Endothelial cell of umbilical vein (primary cell): ENCODE data around the gene SNX2. TPM values are rescaled to one million over a fixed set of nuclear protein-coding genes. Genes with fewer than 3 reads are reported as not detected.

Experiments
- BruUV-seq: library from RNA; stranded (reverse); fragments of 400-500 nt; replicated peaks from 2 replicates; lab custom pipeline; 2021; lab: Mats Ljungman, UMichigan
- CTCF ChIA-PET: fragments of 300-600, 350-600 bp; sonication (Branson Sonifier 250); formaldehyde crosslinking; loops from one replicate; lab custom pipeline; 2021; ENCODE audit warnings: antibody characterized with exemption, inconsistent platforms; lab: Charles Lee
- POLR2A ChIA-PET: fragments of 300-600, 350-600 bp; sonication (Branson Sonifier 250); formaldehyde crosslinking; loops from one replicate; lab custom pipeline; 2021; ENCODE audit warnings: antibody characterized with exemption, inconsistent platforms; lab: Charles Lee
- DNase-seq: peaks from one replicate; pipeline ENCODE4 v3.0.0-alpha.2; 2011; ENCODE audit warnings: low read depth, low spot score
- FAIRE-seq: peaks from 2 replicates; lab custom pipeline; 2011; peaks lifted over from hg19 to GRCh38; lab: Jason Lieb, UNC
- H2AFZ ChIP-seq: 2 replicates; pipeline ENCODE4 v1.6.0; 2012; ENCODE audit warnings: low read depth, low read length, control low read depth, inconsistent platforms
- H3K27ac ChIP-seq: 2 replicates; pipeline ENCODE4 v1.5.1; 2011; ENCODE audit warnings: low read depth, mild to moderate bottlenecking, control low read depth, low read length, moderate library complexity; ENCODE audit not compliant: insufficient read depth
- H3K27me3 ChIP-seq, 2 experiments: 2 replicates each; pipeline versions ENCODE4 v1.6.0 to v1.6.1; 2011; ENCODE audit warnings: low read length in 2 of 2, mixed read lengths in 1 of 2; ENCODE audit not compliant: control insufficient read depth in 2 of 2, insufficient read depth in 2 of 2
- H3K36me3 ChIP-seq, 2 experiments: 2 replicates in 1 of 2; 3 replicates in 1 of 2; pipeline ENCODE4 v1.5.1; 2011; ENCODE audit warnings: low read length in 2 of 2, mild to moderate bottlenecking in 1 of 2, moderate library complexity in 1 of 2; ENCODE audit not compliant: control insufficient read depth in 2 of 2, insufficient read depth in 2 of 2; ENCODE audit errors: extremely low read depth in 1 of 2
- H3K4me1 ChIP-seq: 3 replicates; pipeline ENCODE4 v1.5.1; 2011; ENCODE audit warnings: mild to moderate bottlenecking, low read length; ENCODE audit not compliant: control insufficient read depth, insufficient read depth; ENCODE audit errors: extremely low read depth
- H3K4me2 ChIP-seq: 2 replicates; pipeline ENCODE4 v1.6.1; 2011; ENCODE audit warnings: low read length, control low read depth, mixed read lengths; ENCODE audit not compliant: insufficient read depth
- H3K4me3 ChIP-seq, 3 experiments: fragments of 200-600 bp in 1 of 3; sonication (generic), shearing (Covaris generic) in 1 of 3; replicated peaks in 1 of 3; 2 replicates each; pipeline ENCODE4 v1.5.1; 2011 to 2016; ENCODE audit warnings: control low read depth in 3 of 3, low read length in 3 of 3, mild to moderate bottlenecking in 2 of 3, inconsistent platforms in 1 of 3, low read depth in 1 of 3, moderate library complexity in 1 of 3; ENCODE audit not compliant: insufficient read depth in 1 of 3
- H3K79me2 ChIP-seq: 2 replicates; pipeline ENCODE4 v1.6.0; 2012; ENCODE audit warnings: low read length, inconsistent platforms; ENCODE audit not compliant: control insufficient read depth, insufficient read depth
- H3K9ac ChIP-seq: replicated peaks from 2 replicates; pipeline ENCODE3; 2011; ENCODE audit warnings: low read length, control low read depth; ENCODE audit not compliant: insufficient read depth; ENCODE audit errors: extremely low read depth
- H3K9me1 ChIP-seq: replicated peaks from 3 replicates; pipeline ENCODE4 v1.6.0; 2011; ENCODE audit warnings: mild to moderate bottlenecking, low read length; ENCODE audit not compliant: control insufficient read depth, insufficient read depth; ENCODE audit errors: extremely low read depth
- H3K9me3 ChIP-seq: replicated peaks from 2 replicates; pipeline ENCODE4 v1.5.1; 2012; ENCODE audit warnings: low read length, inconsistent platforms; ENCODE audit not compliant: control insufficient read depth, insufficient read depth
- H4K20me1 ChIP-seq: replicated peaks from 2 replicates; pipeline ENCODE3; 2011; ENCODE audit warnings: mild to moderate bottlenecking, low read length; ENCODE audit not compliant: control insufficient read depth, insufficient read depth; ENCODE audit errors: extremely low read depth
- CTCF ChIP-seq, 2 donors: IDR thresholded peaks; 1 replicate in 1 of 2; 2 replicates in 1 of 2; pipeline ENCODE4 v1.5.1; 2011; ENCODE audit warnings: low read length in 2 of 2, mild to moderate bottlenecking in 2 of 2, moderate library complexity in 2 of 2, control low read depth in 1 of 2, inconsistent platforms in 1 of 2, low read depth in 1 of 2; ENCODE audit not compliant: insufficient read depth in 1 of 2; ENCODE audit errors: extremely low read depth in 1 of 2
- EZH2 ChIP-seq: IDR thresholded peaks from 2 replicates; pipeline ENCODE4 v1.6.1; 2012; ENCODE audit warnings: borderline replicate concordance, low read depth, mild to moderate bottlenecking, moderate library complexity, low read length, inconsistent platforms; ENCODE audit not compliant: severe bottlenecking
- FOS ChIP-seq: IDR thresholded peaks from 2 replicates; pipeline ENCODE4 v1.6.1; 2011; ENCODE audit warnings: mild to moderate bottlenecking, low read length, moderate library complexity, borderline replicate concordance; ENCODE audit not compliant: insufficient read depth
- GATA2 ChIP-seq: IDR thresholded peaks from 2 replicates; pipeline ENCODE4 v1.7.0; 2011; ENCODE audit warnings: low read depth, mild to moderate bottlenecking, moderate library complexity, mixed read lengths, low read length; ENCODE audit not compliant: insufficient read length, insufficient read depth
- JUN ChIP-seq: IDR thresholded peaks from 2 replicates; pipeline ENCODE4 v1.6.1; 2011; ENCODE audit warnings: borderline replicate concordance, low read depth; ENCODE audit not compliant: insufficient read length, insufficient read depth
- MAX ChIP-seq: IDR thresholded peaks from 2 replicates; pipeline ENCODE4 v1.6.1; 2011; ENCODE audit not compliant: insufficient read depth, insufficient read length
- MYC ChIP-seq: IDR thresholded peaks from one replicate; pipeline ENCODE4 v1.6.1; 2011; ENCODE audit warnings: mild to moderate bottlenecking, low read depth, low read length
- POLR2A ChIP-seq: IDR thresholded peaks from 2 replicates; pipeline ENCODE4 v1.6.1; 2012; ENCODE audit warnings: low read depth, mild to moderate bottlenecking, control low read depth, low read length
- POLR2AphosphoS5 ChIP-seq: IDR thresholded peaks from 2 replicates; pipeline ENCODE4 v1.6.1; 2012; ENCODE audit warnings: low read depth, mild to moderate bottlenecking, control low read depth, low read length, moderate library complexity; ENCODE audit not compliant: insufficient read depth
- dilution Hi-C: fragments of 300-500 bp; cut with MboI; formaldehyde crosslinking; loops from one replicate; pipeline ENCODE4 v1.15.0; 2019; ENCODE audit warnings: low sequenced_read_pairs; ENCODE audit not compliant: extremely low pct_ligation_motif_present
- intact Hi-C: fragments of 100-400 bp; cut with micrococcal nuclease; formaldehyde crosslinking; loops from one replicate; pipeline ENCODE4 v1.10.0; 2022
- polyA plus RNA-seq, 4 experiments: library from polyadenylated mRNA; depleted of rRNA in 3 of 4; stranded (reverse) in 3 of 4; unstranded in 1 of 4; fragments of >200 nt; gene quantifications; 2 replicates each; pipeline versions ENCODE4 v1.2.1 to v1.2.3, GENCODE V29; 2011 to 2012; ENCODE audit warnings: missing spikeins in 1 of 4
- total RNA-seq: library from RNA; stranded (reverse); gene quantifications from 2 replicates; pipeline ENCODE4 v1.2.3, GENCODE V29; 2021

The SNX2 gene
- total and polyA plus RNA-seq, 2 donors (not counting 3 experiments of a cell fraction or from before 2014, with no cell fraction given), result 14.4 to 51.2 TPM

- dilution Hi-C loops (no loop called here), intact Hi-C loops (no loop called here)
- no peak overlapping the region for H3K27ac ChIP-seq
- H3K27me3 ChIP-seq, result no peaks in the 10 kb centered on the region
- no peak for DNase-seq
- no peaks in the 10 kb centered on the region for H3K36me3 ChIP-seq
- CTCF ChIA-PET, result no interaction called here
- no peak overlapping the region for H3K4me3 ChIP-seq
- H4K20me1 ChIP-seq, result no peaks in the 10 kb centered on the region
- POLR2A ChIA-PET, result no interaction called here
- no peak overlapping the region for H3K4me2 ChIP-seq
- no TSS peak for BruUV-seq
- no peak overlapping the region for H2AFZ ChIP-seq
- TF ChIP-seq EZH2 (no peak), POLR2A (no peak)
- H3K9me3 ChIP-seq, result no peaks in the 10 kb centered on the region
- H3K9me1 ChIP-seq, result no peaks in the 10 kb centered on the region
- H3K79me2 ChIP-seq, result no peaks in the 10 kb centered on the region
- H3K4me1 ChIP-seq, result no peaks in the 10 kb centered on the region
- no peak overlapping the region for H3K9ac ChIP-seq
- FAIRE-seq, result no peak
Observed at GRCh38 chr5:122877518-122877917, 102.6 kb downstream of the SNX2 start.

GRCh38 chr5:122879076-122879475 lies 104.2 kb downstream of the SNX2 start:
- ChIA-PET CTCF (interaction anchor here (2.0 kb wide), 1 partner anchor 10 kb away, joined by 5 read pairs; no protein-coding TSS in a partner anchor), POLR2A (no interaction called here)
- dilution Hi-C loops (no loop called here), intact Hi-C loops (no loop called here)
- DNase-seq (no peak), FAIRE-seq (no peak)
- Histone ChIP-seq H3K9ac (no peak overlapping the region), H3K79me2 (no peaks in the 10 kb centered on the region), H3K4me1 (no peaks in the 10 kb centered on the region), H3K36me3 (no peaks in the 10 kb centered on the region), H3K27ac (no peak overlapping the region), H3K9me3 (no peaks in the 10 kb centered on the region), H2AFZ (no peak overlapping the region), H3K4me3 (no peak overlapping the region), H3K9me1 (no peaks in the 10 kb centered on the region), H3K4me2 (no peak overlapping the region), H3K27me3 (no peaks in the 10 kb centered on the region), H4K20me1 (no peaks in the 10 kb centered on the region)
- TF ChIP-seq JUN, result no peak
- TF ChIP-seq EZH2, result no peak
- no peak for TF ChIP-seq FOS
- no peak for TF ChIP-seq CTCF (IDR thresholded peaks at IDR 0.05; ENCODE audit: extremely low read depth in 1 of 2, insufficient read depth in 1 of 2, low read depth in 1 of 2, low read length in 2 of 2)
- TF ChIP-seq GATA2, result no peak
- TF ChIP-seq MAX, result no peak
- TF ChIP-seq POLR2A, result no peak
- TF ChIP-seq POLR2AphosphoS5, result no peak
- TF ChIP-seq MYC, result no peak
- no TSS peak for BruUV-seq
